ENCODE measurements around the gene SUGP1. TPM values are rescaled to one million over a fixed set of nuclear protein-coding genes. Genes with fewer than 3 reads are reported as not detected.

The SUGP1 gene
- total RNA-seq, 2 experiments from 2014 or later, result 34.6 to 61.4 TPM

DNA sequence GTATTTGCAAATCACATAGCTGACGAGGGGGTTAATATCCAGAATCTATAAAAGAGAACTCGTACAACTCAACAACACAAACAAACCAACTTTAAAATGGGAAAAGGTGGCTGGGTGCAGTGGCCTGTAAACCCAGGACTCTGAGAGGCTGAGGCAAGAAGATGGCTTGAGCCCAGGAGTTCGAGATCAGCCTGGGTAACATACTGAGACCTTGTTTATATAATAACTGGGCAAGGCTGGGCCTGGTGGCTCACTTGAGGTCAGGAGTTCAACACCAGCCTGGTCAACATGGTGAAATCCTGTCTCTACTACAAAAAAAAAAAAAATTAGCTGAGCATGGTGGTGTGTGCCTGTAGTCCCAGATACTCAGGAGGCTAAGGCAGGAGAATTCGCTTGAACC lies 25.4 kb downstream of the SUGP1 start:
- no TSS peak for BruUV-seq (replicated peaks)
- Histone ChIP-seq H3K27ac (ENCODE audit: low read depth, low read length, poor library complexity, severe bottlenecking) (no peak overlapping the region), H3K4me1 (ENCODE audit: insufficient read depth, low read length, poor library complexity, severe bottlenecking) (no peaks in the 10 kb centered on the region), H3K4me3 (ENCODE audit: low read depth, low read length, poor library complexity, severe bottlenecking) (no peak overlapping the region), H3K9me2 (ENCODE audit: insufficient read depth, low read length) (no peaks in the 10 kb centered on the region), H3K4me2 (ENCODE audit: low read length) (no peak overlapping the region), H3K9me3 (ENCODE audit: low read length) (no peaks in the 10 kb centered on the region), H3K36me3 (ENCODE audit: insufficient read depth, low read length) (peaks cover 62% of the 10 kb centered on the region), H2AFZ (ENCODE audit: low read length) (no peak overlapping the region), H3K79me2 (ENCODE audit: insufficient read depth, low read depth, low read length) (no peaks in the 10 kb centered on the region), H4K20me1 (ENCODE audit: insufficient read depth, low read length) (no peaks in the 10 kb centered on the region)
- no peak for DNase-seq (ENCODE audit: low spot score)
- intact Hi-C loops (cut with micrococcal nuclease; ENCODE audit: unreplicated experiment), result no loop called here
- ChIA-PET CTCF (ENCODE audit: unreplicated experiment) (no interaction called here), POLR2A (interaction anchor here (0.6 to 1.6 kb wide), 2 partner anchors 7 to 12 kb away, joined by 3 to 5 read pairs; no protein-coding TSS in a partner anchor)
- no peak for TF ChIP-seq CTCF (conservative IDR thresholded peaks at IDR 0.05; ENCODE audit: low read length)
- no peak for TF ChIP-seq EZH2phosphoT487 (IDR thresholded peaks at IDR 0.05; ENCODE audit: borderline replicate concordance, low read depth, low read length)

- Histone ChIP-seq H3K4me3 (ENCODE audit: low read depth, low read length, poor library complexity, severe bottlenecking) (no peak overlapping the region), H3K4me1 (ENCODE audit: insufficient read depth, low read length, poor library complexity, severe bottlenecking) (no peaks in the 10 kb centered on the region), H2AFZ (ENCODE audit: low read length) (no peak overlapping the region), H3K4me2 (ENCODE audit: low read length) (no peak overlapping the region), H3K9me3 (ENCODE audit: low read length) (no peaks in the 10 kb centered on the region), H3K79me2 (ENCODE audit: insufficient read depth, low read depth, low read length) (no peaks in the 10 kb centered on the region), H3K9me2 (ENCODE audit: insufficient read depth, low read length) (no peaks in the 10 kb centered on the region), H3K27ac (ENCODE audit: low read depth, low read length, poor library complexity, severe bottlenecking) (no peak overlapping the region), H4K20me1 (ENCODE audit: insufficient read depth, low read length) (no peaks in the 10 kb centered on the region), H3K36me3 (ENCODE audit: insufficient read depth, low read length) (peaks cover 81% of the 10 kb centered on the region)
- ChIA-PET POLR2A (no interaction called here), CTCF (ENCODE audit: unreplicated experiment) (no interaction called here)
- TF ChIP-seq EZH2phosphoT487 (IDR thresholded peaks at IDR 0.05; ENCODE audit: borderline replicate concordance, low read depth, low read length) (no peak), CTCF (conservative IDR thresholded peaks at IDR 0.05; ENCODE audit: low read length) (no peak)
- intact Hi-C loops (cut with micrococcal nuclease; ENCODE audit: unreplicated experiment), result no loop called here
- no TSS peak for BruUV-seq (replicated peaks)
- DNase-seq (ENCODE audit: low spot score), result no peak
Observed at GRCh38 chr19:19292607-19293006, 27.7 kb downstream of the SUGP1 start.

- DNase-seq (ENCODE audit: low spot score), result no peak
- CTCF ChIA-PET (ENCODE audit: unreplicated experiment), result no interaction called here
- Histone ChIP-seq H4K20me1 (ENCODE audit: insufficient read depth, low read length) (no peaks in the 10 kb centered on the region), H3K79me2 (ENCODE audit: insufficient read depth, low read depth, low read length) (no peaks in the 10 kb centered on the region), H3K9me2 (ENCODE audit: insufficient read depth, low read length) (no peaks in the 10 kb centered on the region), H3K4me3 (ENCODE audit: low read depth, low read length, poor library complexity, severe bottlenecking) (no peak overlapping the region), H3K4me2 (ENCODE audit: low read length) (no peak overlapping the region), H3K36me3 (ENCODE audit: insufficient read depth, low read length) (peaks cover 84% of the 10 kb centered on the region), H3K4me1 (ENCODE audit: insufficient read depth, low read length, poor library complexity, severe bottlenecking) (no peaks in the 10 kb centered on the region), H3K9me3 (ENCODE audit: low read length) (no peaks in the 10 kb centered on the region), H3K27ac (ENCODE audit: low read depth, low read length, poor library complexity, severe bottlenecking) (no peak overlapping the region), H2AFZ (ENCODE audit: low read length) (no peak overlapping the region)
- intact Hi-C loops (cut with micrococcal nuclease; ENCODE audit: unreplicated experiment), result no loop called here
- POLR2A ChIA-PET, result no interaction called here
- no peak for TF ChIP-seq EZH2phosphoT487 (IDR thresholded peaks at IDR 0.05; ENCODE audit: borderline replicate concordance, low read depth, low read length)
- TF ChIP-seq CTCF (conservative IDR thresholded peaks at IDR 0.05; ENCODE audit: low read length), result no peak
- no TSS peak for BruUV-seq (replicated peaks)
Observed at GRCh38 chr19:19285686-19286085, 34.6 kb downstream of the SUGP1 start.

Measured in OCI-LY7 (cell line).